DOHH2 (cell line): ENCODE measurements around the gene KCNN3.

Experiments
- H3F3A ChIP-seq: fragments of 200-600 bp; sonication (generic), shearing (Covaris generic); 2 replicates; pipeline ENCODE4 v1.6.0; 2016; ENCODE audit warnings: antibody characterized with exemption, mild to moderate bottlenecking; ENCODE audit not compliant: control insufficient read depth, insufficient read depth
- H3K27ac ChIP-seq: fragments of 200-600 bp; sonication (generic); 2 replicates; pipeline ENCODE4 v1.5.1; 2014; ENCODE audit warnings: low read depth, mild to moderate bottlenecking, low read length, moderate library complexity
- H3K27me3 ChIP-seq: fragments of 200-600 bp; sonication (generic); 2 replicates; pipeline ENCODE4 v1.6.1; 2014; ENCODE audit warnings: mild to moderate bottlenecking, low read length, mixed read lengths; ENCODE audit not compliant: control insufficient read depth
- H3K36me3 ChIP-seq: fragments of 200-600 bp; sonication (generic); 2 replicates; pipeline ENCODE4 v1.6.1; 2014; ENCODE audit warnings: mild to moderate bottlenecking, low read length, moderate library complexity, mixed read lengths; ENCODE audit not compliant: control insufficient read depth
- H3K4me1 ChIP-seq: fragments of 200-600 bp; sonication (generic); 2 replicates; pipeline ENCODE4 v1.6.1; 2014; ENCODE audit warnings: mild to moderate bottlenecking, low read length, mixed read lengths; ENCODE audit not compliant: control insufficient read depth
- H3K4me2 ChIP-seq: fragments of 200-600 bp; sonication (generic); 2 replicates; pipeline ENCODE4 v1.6.0; 2014; ENCODE audit warnings: mild to moderate bottlenecking, low read length, moderate library complexity
- H3K4me3 ChIP-seq: fragments of 200-600 bp; sonication (generic); 2 replicates; pipeline ENCODE4 v1.5.1; 2014; ENCODE audit warnings: mild to moderate bottlenecking, low read length, mixed read lengths
- H3K79me2 ChIP-seq: fragments of 200-600 bp; sonication (generic); 2 replicates; pipeline ENCODE4 v1.6.1; 2014; ENCODE audit warnings: mild to moderate bottlenecking, low read length, mixed read lengths; ENCODE audit not compliant: control insufficient read depth
- H3K9me2 ChIP-seq: fragments of 200-600 bp; sonication (generic); replicated peaks from 2 replicates; pipeline ENCODE4 v1.6.1; 2014; ENCODE audit warnings: mild to moderate bottlenecking, low read length, mixed read lengths; ENCODE audit not compliant: control insufficient read depth
- H3K9me3 ChIP-seq: fragments of 200-600 bp; sonication (generic); 2 replicates; pipeline ENCODE4 v1.6.1; 2014; ENCODE audit warnings: antibody characterized with exemption, low read length, mixed read lengths; ENCODE audit not compliant: control insufficient read depth, insufficient read depth
- H4K20me1 ChIP-seq: fragments of 200-600 bp; sonication (generic); 2 replicates; pipeline ENCODE4 v1.6.0; 2014; ENCODE audit warnings: low read depth, mild to moderate bottlenecking, antibody characterized with exemption, low read length, moderate library complexity; ENCODE audit not compliant: control insufficient read depth, insufficient read depth
- EZH2phosphoT487 ChIP-seq: fragments of 200-600 bp; sonication (generic); IDR thresholded peaks from 2 replicates; pipeline ENCODE4 v1.6.1; 2017; ENCODE audit warnings: borderline replicate concordance, mild to moderate bottlenecking, antibody characterized with exemption, low read length, moderate library complexity, mixed read lengths
- TF ChIP-seq, protein P1 (sequence below): fragments of 200-600 bp; sonication (generic); IDR thresholded peaks from one replicate; pipeline ENCODE4 v1.5.1; 2014; ENCODE audit warnings: antibody characterized with exemption, mild to moderate bottlenecking, low read depth, low read length; ENCODE audit not compliant: poor library complexity, severe bottlenecking

Gene KCNN3

DNA sequence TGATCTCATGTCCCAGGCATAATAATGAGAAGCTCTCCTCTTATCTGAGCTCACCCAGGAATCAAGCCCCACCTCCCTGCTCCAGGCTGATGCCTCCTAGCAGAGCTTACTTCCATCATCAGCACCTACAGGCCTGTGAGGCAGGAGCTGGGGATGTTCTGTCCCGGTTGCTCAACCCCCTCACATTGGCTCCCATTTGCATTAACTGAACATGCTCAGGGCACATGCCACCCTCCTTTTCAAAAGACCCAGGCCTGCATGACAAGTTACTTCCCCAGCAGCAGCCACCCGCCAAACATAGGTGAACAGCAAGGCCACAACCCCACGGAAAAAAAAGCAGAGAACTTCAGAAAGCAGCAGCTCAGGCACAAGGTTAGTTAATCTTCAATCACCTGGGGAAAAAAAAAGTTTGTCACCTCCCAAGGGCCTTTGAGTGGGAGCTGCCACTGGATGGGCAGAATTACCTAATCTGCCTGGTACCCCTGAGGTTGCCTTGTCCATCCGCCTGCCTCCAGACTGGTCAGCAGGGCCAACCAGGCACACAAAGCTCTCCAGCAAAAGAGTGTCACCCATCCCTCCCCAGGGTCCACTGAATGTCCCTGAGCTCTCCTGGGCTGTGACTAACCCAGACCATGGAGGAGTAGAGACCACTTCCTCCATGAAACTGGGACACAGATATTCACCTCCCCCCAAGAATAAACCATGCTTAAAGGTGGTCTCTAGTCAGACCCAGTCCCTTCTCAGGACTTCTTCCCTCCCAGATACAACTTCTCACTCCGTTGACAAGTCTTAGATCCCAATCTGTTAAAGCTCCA is 4.4 kb downstream of the KCNN3 start:
- H3K4me2 ChIP-seq, result peak overlapping the region; percentile 86
- peaks cover 48% of the 10 kb centered on the region for H3K79me2 ChIP-seq
- H3K4me3 ChIP-seq, result peak overlapping the region; percentile 86
- no peaks in the 10 kb centered on the region for H3K9me2 ChIP-seq
- H3K27ac ChIP-seq, result peak overlapping the region; percentile 98
- H3F3A ChIP-seq, result peaks cover 49% of the 10 kb centered on the region
- peaks cover 4% of the 10 kb centered on the region; the same call in 1 of the 2 replicates for H3K36me3 ChIP-seq
- H4K20me1 ChIP-seq, result no peaks in the 10 kb centered on the region
- TF ChIP-seq, protein P1, sequence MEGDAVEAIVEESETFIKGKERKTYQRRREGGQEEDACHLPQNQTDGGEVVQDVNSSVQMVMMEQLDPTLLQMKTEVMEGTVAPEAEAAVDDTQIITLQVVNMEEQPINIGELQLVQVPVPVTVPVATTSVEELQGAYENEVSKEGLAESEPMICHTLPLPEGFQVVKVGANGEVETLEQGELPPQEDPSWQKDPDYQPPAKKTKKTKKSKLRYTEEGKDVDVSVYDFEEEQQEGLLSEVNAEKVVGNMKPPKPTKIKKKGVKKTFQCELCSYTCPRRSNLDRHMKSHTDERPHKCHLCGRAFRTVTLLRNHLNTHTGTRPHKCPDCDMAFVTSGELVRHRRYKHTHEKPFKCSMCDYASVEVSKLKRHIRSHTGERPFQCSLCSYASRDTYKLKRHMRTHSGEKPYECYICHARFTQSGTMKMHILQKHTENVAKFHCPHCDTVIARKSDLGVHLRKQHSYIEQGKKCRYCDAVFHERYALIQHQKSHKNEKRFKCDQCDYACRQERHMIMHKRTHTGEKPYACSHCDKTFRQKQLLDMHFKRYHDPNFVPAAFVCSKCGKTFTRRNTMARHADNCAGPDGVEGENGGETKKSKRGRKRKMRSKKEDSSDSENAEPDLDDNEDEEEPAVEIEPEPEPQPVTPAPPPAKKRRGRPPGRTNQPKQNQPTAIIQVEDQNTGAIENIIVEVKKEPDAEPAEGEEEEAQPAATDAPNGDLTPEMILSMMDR, result no peak
- no peak for TF ChIP-seq EZH2phosphoT487
- peaks cover 98% of the 10 kb centered on the region for H3K4me1 ChIP-seq
- H3K9me3 ChIP-seq, result no peaks in the 10 kb centered on the region
- H3K27me3 ChIP-seq, result no peaks in the 10 kb centered on the region

DNA sequence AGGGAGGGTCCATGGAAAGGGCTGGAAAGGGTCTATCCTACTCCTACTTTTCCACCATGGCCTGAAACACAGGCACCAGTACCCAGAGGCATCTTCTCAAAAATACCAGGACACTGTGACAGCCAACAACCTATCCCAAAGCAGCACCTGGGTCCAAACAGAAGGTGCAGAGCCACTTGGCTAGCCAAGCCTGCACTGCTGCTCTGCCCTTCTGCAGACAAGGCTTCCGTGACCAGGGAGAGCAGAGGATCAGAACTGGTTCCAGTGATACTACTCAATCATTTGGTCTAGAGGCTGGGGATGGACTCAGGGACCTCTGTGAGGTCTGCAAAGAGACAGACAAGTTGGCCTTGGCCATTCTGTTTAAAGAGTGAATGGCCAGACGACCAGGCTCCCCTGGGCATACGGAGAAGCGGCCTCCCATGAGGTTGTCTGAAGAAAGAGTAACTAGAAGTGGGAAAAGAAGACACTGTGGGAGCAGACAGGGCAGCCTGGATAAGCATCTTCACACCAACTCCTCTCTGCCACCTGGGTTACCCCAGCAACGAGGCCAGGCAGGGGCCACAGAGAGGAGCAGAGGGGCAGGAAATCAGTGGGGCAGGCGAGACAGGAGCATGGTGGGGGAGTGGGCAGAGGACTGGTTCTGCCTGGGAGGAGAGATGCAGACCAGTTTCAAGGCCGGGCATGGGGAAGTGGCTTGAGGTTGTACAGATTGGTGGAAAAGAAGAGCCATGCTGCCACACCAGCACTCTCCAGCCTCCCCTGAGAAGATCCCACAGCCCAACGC is 5.7 kb downstream of the KCNN3 start:
- no peak for TF ChIP-seq EZH2phosphoT487
- TF ChIP-seq, protein P1, result no peak
- Histone ChIP-seq H3K79me2 (peaks cover 56% of the 10 kb centered on the region), H3K4me2 (peak overlapping the region; percentile 86), H3F3A (peaks cover 54% of the 10 kb centered on the region), H3K4me1 (peaks cover 95% of the 10 kb centered on the region), H3K9me2 (no peaks in the 10 kb centered on the region), H3K27ac (peak overlapping the region; percentile 98), H3K9me3 (no peaks in the 10 kb centered on the region), H4K20me1 (no peaks in the 10 kb centered on the region), H3K4me3 (peak overlapping the region; percentile 86), H3K27me3 (no peaks in the 10 kb centered on the region), H3K36me3 (peaks cover 6% of the 10 kb centered on the region)

DNA sequence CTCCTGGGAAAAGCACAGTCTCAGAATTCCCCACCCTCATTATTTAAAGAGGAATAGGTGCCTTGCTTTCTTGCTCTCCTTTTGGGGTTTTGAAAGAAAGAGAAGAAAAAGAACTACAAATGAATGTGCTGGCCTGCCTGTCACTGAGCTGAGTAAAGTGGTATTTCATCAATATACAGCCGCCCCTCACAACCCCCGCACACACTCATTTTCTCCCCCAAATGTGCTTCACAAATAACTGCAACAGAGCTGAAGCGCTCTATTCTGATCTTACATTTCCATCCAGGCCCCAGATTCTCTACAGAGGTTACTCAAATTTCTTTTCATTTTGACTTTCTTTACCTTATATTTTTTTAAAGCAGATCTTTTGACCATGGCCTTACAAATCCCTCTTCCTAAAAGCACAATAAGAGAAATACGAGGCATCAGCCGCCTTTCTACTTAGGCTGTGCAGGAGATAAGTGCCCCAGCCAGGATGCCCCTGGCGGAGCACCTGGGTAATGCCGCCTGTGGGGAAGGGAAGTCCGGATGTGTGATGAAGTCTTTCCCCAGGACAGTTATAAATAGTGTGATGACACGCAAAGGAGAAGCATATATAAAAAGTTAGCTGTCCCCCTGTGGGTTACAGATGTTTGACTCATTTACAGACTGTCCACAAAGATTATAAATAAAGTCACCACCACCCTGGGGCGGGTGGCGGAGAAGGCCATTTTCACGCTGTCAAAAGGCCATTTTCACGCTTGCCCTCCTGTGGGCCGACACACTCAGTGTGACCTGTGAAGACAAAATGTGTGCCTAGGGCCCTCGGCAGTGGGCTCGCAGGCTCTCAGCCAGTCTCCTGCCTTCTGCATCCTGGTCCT is 6.5 kb downstream of the KCNN3 start:
- Histone ChIP-seq H4K20me1 (no peaks in the 10 kb centered on the region), H3K4me1 (peaks cover 91% of the 10 kb centered on the region), H3F3A (peaks cover 54% of the 10 kb centered on the region), H3K27me3 (no peaks in the 10 kb centered on the region), H3K27ac (peak overlapping the region; percentile 98), H3K9me2 (no peaks in the 10 kb centered on the region), H3K4me3 (peak overlapping the region; percentile 86), H3K79me2 (peaks cover 59% of the 10 kb centered on the region), H3K36me3 (peaks cover 15% of the 10 kb centered on the region), H3K9me3 (no peaks in the 10 kb centered on the region), H3K4me2 (peak overlapping the region; percentile 86)
- no peak for TF ChIP-seq EZH2phosphoT487
- TF ChIP-seq, protein P1, result peak; percentile 86
